Stimulated activated CD8-positive, alpha-beta memory T cell treated with anti-CD3 and anti-CD28 coated beads, Interleukin-4, amount 100 ng/mL, for 48 hours (primary cell): ENCODE data around the gene SPOCK1.
"Not testable (repeated sequence)": the region's sequence is repeated elsewhere in the genome, so short reads cannot be mapped to it uniquely, and the experiment has no call there.

Source experiments
- DNase-seq: peaks from one replicate; pipeline ENCODE4 v3.0.0-alpha.2; 2020

The SPOCK1 gene

GRCh38 chr5:137498736-137499505, at the start of gene SPOCK1:
TSS of gene SPOCK1 (minus strand) at chr5:137499326.
- DNase-seq, result peak; percentile 78

GRCh38 chr5:137545956-137546355, 46.8 kb upstream of the SPOCK1 start:
- no peak for DNase-seq

- DNase-seq, result not testable (repeated sequence)
Observed at GRCh38 chr5:137535449-137535848, 36.3 kb upstream of the SPOCK1 start.

- DNase-seq, result no peak
Observed at GRCh38 chr5:137533963-137534362, 34.8 kb upstream of the SPOCK1 start.

GRCh38 chr5:137531266-137531665, 32.1 kb upstream of the SPOCK1 start:
- no peak for DNase-seq

- no peak for DNase-seq
Observed at GRCh38 chr5:137521246-137521645, 22.1 kb upstream of the SPOCK1 start.

GRCh38 chr5:137516961-137517360, 17.8 kb upstream of the SPOCK1 start:
- DNase-seq, result no peak

- DNase-seq, result no peak
Observed at GRCh38 chr5:137516251-137516797, 17.2 kb upstream of the SPOCK1 start.

GRCh38 chr5:137515238-137515637, 16.1 kb upstream of the SPOCK1 start:
- no peak for DNase-seq

GRCh38 chr5:137510671-137511070, 11.5 kb upstream of the SPOCK1 start:
- DNase-seq, result no peak

- no peak for DNase-seq
Observed at GRCh38 chr5:137507150-137507549, 8.0 kb upstream of the SPOCK1 start.

GRCh38 chr5:137506296-137506695, 7.2 kb upstream of the SPOCK1 start:
- DNase-seq, result no peak

GRCh38 chr5:137504916-137505315, 5.8 kb upstream of the SPOCK1 start:
- DNase-seq, result no peak

- DNase-seq, result no peak
Observed at GRCh38 chr5:137503456-137503855, 4.3 kb upstream of the SPOCK1 start.

GRCh38 chr5:137502632-137503031, 3.5 kb upstream of the SPOCK1 start:
- no peak for DNase-seq

GRCh38 chr5:137501846-137502406, 2.8 kb upstream of the SPOCK1 start:
- no peak for DNase-seq

GRCh38 chr5:137501226-137501625, 2.1 kb upstream of the SPOCK1 start:
- DNase-seq, result no peak

- DNase-seq, result no peak
Observed at GRCh38 chr5:137500615-137501225, 1.6 kb upstream of the SPOCK1 start.

GRCh38 chr5:137499506-137499847, 351 bp upstream of the SPOCK1 start:
- DNase-seq, result not testable (repeated sequence)

GRCh38 chr5:137498301-137498735, 808 bp downstream of the SPOCK1 start:
- DNase-seq, result no peak

- DNase-seq, result no peak
Observed at GRCh38 chr5:137497396-137498290, 1.5 kb downstream of the SPOCK1 start.

- DNase-seq, result no peak
Observed at GRCh38 chr5:137496919-137497318, 2.2 kb downstream of the SPOCK1 start.

- no peak for DNase-seq
Observed at GRCh38 chr5:137492331-137492730, 6.8 kb downstream of the SPOCK1 start.
